Cardiac muscle cell (in vitro differentiated cells and primary cell): Measurements from ENCODE around the gene TMEM167A. TPM values are rescaled to one million over a fixed set of nuclear protein-coding genes. Genes with fewer than 3 reads are reported as not detected.

Source experiments
- DNase-seq, 2 donors: peaks; one replicate each; pipeline versions ENCODE4 v3.0.0 to v3.0.0-alpha.2; 2010 to 2017; ENCODE audit warnings: low read depth in 1 of 2, low spot score in 1 of 2
- H3K27ac ChIP-seq: fragments of 200-600 bp; sonication (generic); 2 replicates; pipeline ENCODE4 v1.5.1; 2016
- H3K27me3 ChIP-seq: fragments of 200-600 bp; sonication (generic); 2 replicates; pipeline ENCODE4 v1.6.0; 2016; ENCODE audit warnings: control low read depth
- H3K36me3 ChIP-seq: fragments of 200-600 bp; sonication (generic); 2 replicates; pipeline ENCODE4 v1.5.1; 2016; ENCODE audit warnings: control low read depth
- H3K4me1 ChIP-seq: fragments of 200-600 bp; sonication (generic); 2 replicates; pipeline ENCODE4 v1.8.1; 2017; ENCODE audit warnings: low read depth, mild to moderate bottlenecking, mixed run types
- H3K4me3 ChIP-seq: fragments of 200-600 bp; sonication (generic); 2 replicates; pipeline ENCODE4 v1.5.1; 2016; ENCODE audit warnings: mild to moderate bottlenecking
- H3K9me3 ChIP-seq: fragments of 200-600 bp; sonication (generic); 2 replicates; pipeline ENCODE4 v1.5.1; 2017; ENCODE audit warnings: low read depth, mild to moderate bottlenecking, control low read depth
- polyA plus RNA-seq: library from polyadenylated mRNA; unstranded; fragments of >200 nt; fragmentation: Nextera tagmentation; extraction: Ambion mirVana; gene quantifications from 2 replicates; pipeline ENCODE4 v1.2.1, GENCODE V29; 2016
- total RNA-seq: library from RNA; depleted of rRNA; stranded (reverse); fragments of >200 nt; gene quantifications from 2 replicates; pipeline ENCODE4 v1.2.3, GENCODE V29; 2016
- TF ChIP-seq, protein P1 (sequence below): IDR thresholded peaks from 2 replicates; pipeline ENCODE4 v1.5.1; 2012; ENCODE audit warnings: low read depth, mild to moderate bottlenecking, low read length

The TMEM167A gene
- total and polyA plus RNA-seq, 2 experiments from 2014 or later, result 55.8 to 105 TPM

GRCh38 chr5:83058726-83059125 is 18.5 kb downstream of the TMEM167A start:
- peaks cover 4% of the 10 kb centered on the region for H3K36me3 ChIP-seq
- no peaks in the 10 kb centered on the region for H3K9me3 ChIP-seq
- no peaks in the 10 kb centered on the region for H3K4me1 ChIP-seq
- no peak overlapping the region for H3K4me3 ChIP-seq
- H3K27me3 ChIP-seq, result no peaks in the 10 kb centered on the region
- TF ChIP-seq, protein P1, sequence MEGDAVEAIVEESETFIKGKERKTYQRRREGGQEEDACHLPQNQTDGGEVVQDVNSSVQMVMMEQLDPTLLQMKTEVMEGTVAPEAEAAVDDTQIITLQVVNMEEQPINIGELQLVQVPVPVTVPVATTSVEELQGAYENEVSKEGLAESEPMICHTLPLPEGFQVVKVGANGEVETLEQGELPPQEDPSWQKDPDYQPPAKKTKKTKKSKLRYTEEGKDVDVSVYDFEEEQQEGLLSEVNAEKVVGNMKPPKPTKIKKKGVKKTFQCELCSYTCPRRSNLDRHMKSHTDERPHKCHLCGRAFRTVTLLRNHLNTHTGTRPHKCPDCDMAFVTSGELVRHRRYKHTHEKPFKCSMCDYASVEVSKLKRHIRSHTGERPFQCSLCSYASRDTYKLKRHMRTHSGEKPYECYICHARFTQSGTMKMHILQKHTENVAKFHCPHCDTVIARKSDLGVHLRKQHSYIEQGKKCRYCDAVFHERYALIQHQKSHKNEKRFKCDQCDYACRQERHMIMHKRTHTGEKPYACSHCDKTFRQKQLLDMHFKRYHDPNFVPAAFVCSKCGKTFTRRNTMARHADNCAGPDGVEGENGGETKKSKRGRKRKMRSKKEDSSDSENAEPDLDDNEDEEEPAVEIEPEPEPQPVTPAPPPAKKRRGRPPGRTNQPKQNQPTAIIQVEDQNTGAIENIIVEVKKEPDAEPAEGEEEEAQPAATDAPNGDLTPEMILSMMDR, result no peak
- H3K27ac ChIP-seq, result no peak overlapping the region
- DNase-seq, result no peak

GRCh38 chr5:83055166-83055565 is 22.0 kb downstream of the TMEM167A start:
- TF ChIP-seq, protein P1, result no peak
- no peaks in the 10 kb centered on the region for H3K9me3 ChIP-seq
- H3K27me3 ChIP-seq, result no peaks in the 10 kb centered on the region
- no peak overlapping the region for H3K4me3 ChIP-seq
- H3K27ac ChIP-seq, result no peak overlapping the region
- peaks cover 8% of the 10 kb centered on the region for H3K4me1 ChIP-seq
- DNase-seq, result no peak
- peaks cover 4% of the 10 kb centered on the region for H3K36me3 ChIP-seq

GRCh38 chr5:83050723-83051340 is 26.4 kb downstream of the TMEM167A start:
- Histone ChIP-seq H3K9me3 (no peaks in the 10 kb centered on the region), H3K4me3 (no peak overlapping the region), H3K27me3 (no peaks in the 10 kb centered on the region), H3K27ac (no peak overlapping the region), H3K36me3 (peaks cover 3% of the 10 kb centered on the region), H3K4me1 (peaks cover 13% of the 10 kb centered on the region)
- no peak for DNase-seq
- TF ChIP-seq, protein P1, result no peak

- Histone ChIP-seq H3K27me3 (no peaks in the 10 kb centered on the region), H3K9me3 (no peaks in the 10 kb centered on the region), H3K27ac (no peak overlapping the region), H3K4me1 (peaks cover 19% of the 10 kb centered on the region), H3K4me3 (no peak overlapping the region), H3K36me3 (no peaks in the 10 kb centered on the region)
- TF ChIP-seq, protein P1, result no peak
- no peak for DNase-seq
Measured at GRCh38 chr5:83049370-83049885, 27.8 kb downstream of the TMEM167A start.

GRCh38 chr5:83048811-83049210 is 28.4 kb downstream of the TMEM167A start:
- Histone ChIP-seq H3K4me1 (peaks cover 19% of the 10 kb centered on the region), H3K27ac (no peak overlapping the region), H3K9me3 (no peaks in the 10 kb centered on the region), H3K36me3 (no peaks in the 10 kb centered on the region), H3K4me3 (no peak overlapping the region), H3K27me3 (no peaks in the 10 kb centered on the region)
- TF ChIP-seq, protein P1, result no peak
- no peak for DNase-seq
